NCI-H1436 (cell line): ENCODE measurements around the gene SRGAP2C.
"Not testable (repeated sequence)": the region's sequence is repeated elsewhere in the genome, so short reads cannot be mapped to it uniquely, and the experiment has no call there.

ENCODE experiments used
- DNase-seq: peaks from one replicate; lab custom pipeline; 2025; lab: John Stamatoyannopoulos, UW

SRGAP2C gene

GRCh38 chr1:121280699-121281317 is 96.0 kb downstream of the SRGAP2C start:
- DNase-seq: not testable (repeated sequence)

- DNase-seq: not testable (repeated sequence)
Measured at GRCh38 chr1:121281480-121281879, 96.7 kb downstream of the SRGAP2C start.

- not testable (repeated sequence) for DNase-seq
Measured at GRCh38 chr1:121283587-121284180, 98.9 kb downstream of the SRGAP2C start.

- DNase-seq: not testable (repeated sequence)
Measured at GRCh38 chr1:121292590-121292989, 107.8 kb downstream of the SRGAP2C start.

GRCh38 chr1:121293263-121294204 is 108.8 kb downstream of the SRGAP2C start:
- not testable (repeated sequence) for DNase-seq

- DNase-seq: not testable (repeated sequence)
Measured at GRCh38 chr1:121294205-121294570, 109.4 kb downstream of the SRGAP2C start.

GRCh38 chr1:121296563-121296962 is 111.8 kb downstream of the SRGAP2C start:
- not testable (repeated sequence) for DNase-seq

- DNase-seq: not testable (repeated sequence)
Measured at GRCh38 chr1:121298529-121298928, 113.8 kb downstream of the SRGAP2C start.

GRCh38 chr1:121299514-121300149 is 114.9 kb downstream of the SRGAP2C start:
- DNase-seq: not testable (repeated sequence)

GRCh38 chr1:121301876-121302275 is 117.1 kb downstream of the SRGAP2C start:
- not testable (repeated sequence) for DNase-seq

GRCh38 chr1:121307759-121308158 is 123.0 kb downstream of the SRGAP2C start:
- DNase-seq: not testable (repeated sequence)

GRCh38 chr1:121315509-121315908 is 130.7 kb downstream of the SRGAP2C start:
- not testable (repeated sequence) for DNase-seq

GRCh38 chr1:121316081-121316480 is 131.3 kb downstream of the SRGAP2C start:
- DNase-seq: not testable (repeated sequence)

GRCh38 chr1:121317491-121318468 is 133.0 kb downstream of the SRGAP2C start:
- DNase-seq: not testable (repeated sequence)

GRCh38 chr1:121318687-121319086 is 133.9 kb downstream of the SRGAP2C start:
- not testable (repeated sequence) for DNase-seq

GRCh38 chr1:121321660-121322059 is 136.9 kb downstream of the SRGAP2C start:
- not testable (repeated sequence) for DNase-seq

GRCh38 chr1:121324726-121325125 is 140.0 kb downstream of the SRGAP2C start:
- not testable (repeated sequence) for DNase-seq

- DNase-seq: not testable (repeated sequence)
Measured at GRCh38 chr1:121332141-121332540, 147.4 kb downstream of the SRGAP2C start.

- DNase-seq: not testable (repeated sequence)
Measured at GRCh38 chr1:121332599-121333562, 148.1 kb downstream of the SRGAP2C start.

GRCh38 chr1:121337958-121338357 is 153.2 kb downstream of the SRGAP2C start:
- DNase-seq: not testable (repeated sequence)
